OCI-LY1 (cell line): Measurements from ENCODE around the gene CETP.

ENCODE experiments used
- EZH2 ChIP-seq: fragments of 200-600 bp; sonication (generic), shearing (Covaris generic); IDR thresholded peaks from 2 replicates; pipeline ENCODE4 v1.8.0; 2017; ENCODE audit warnings: borderline replicate concordance, mixed run types, mild to moderate bottlenecking, antibody characterized with exemption, low read length, moderate library complexity, mixed read lengths
- TF ChIP-seq, protein P1 (sequence below): fragments of 200-600 bp; sonication (generic), shearing (Covaris generic); IDR thresholded peaks from 2 replicates; pipeline ENCODE4 v1.5.1; 2017; ENCODE audit warnings: mild to moderate bottlenecking, antibody characterized with exemption, low read length, moderate library complexity, mixed read lengths

DNA sequence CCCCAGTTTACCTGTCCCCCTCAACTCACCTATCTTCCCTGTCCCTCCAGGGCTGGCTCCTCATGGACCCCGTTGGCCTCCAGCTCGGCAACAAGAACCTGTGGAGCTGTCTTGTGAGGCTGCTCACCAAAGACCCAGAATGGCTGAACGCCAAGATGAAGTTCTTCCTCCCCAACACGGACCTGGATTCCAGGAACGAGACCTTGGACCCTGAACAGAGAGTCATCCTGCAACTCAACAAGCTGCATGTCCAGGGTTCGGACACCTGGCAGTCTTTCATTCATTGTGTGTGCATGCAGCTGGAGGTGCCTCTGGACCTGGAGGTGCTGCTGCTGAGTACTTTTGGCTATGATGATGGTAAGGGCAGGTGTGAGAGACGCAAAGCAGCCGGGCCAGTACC lies 58.9 kb downstream of the CETP start:
- TF ChIP-seq, protein P1, sequence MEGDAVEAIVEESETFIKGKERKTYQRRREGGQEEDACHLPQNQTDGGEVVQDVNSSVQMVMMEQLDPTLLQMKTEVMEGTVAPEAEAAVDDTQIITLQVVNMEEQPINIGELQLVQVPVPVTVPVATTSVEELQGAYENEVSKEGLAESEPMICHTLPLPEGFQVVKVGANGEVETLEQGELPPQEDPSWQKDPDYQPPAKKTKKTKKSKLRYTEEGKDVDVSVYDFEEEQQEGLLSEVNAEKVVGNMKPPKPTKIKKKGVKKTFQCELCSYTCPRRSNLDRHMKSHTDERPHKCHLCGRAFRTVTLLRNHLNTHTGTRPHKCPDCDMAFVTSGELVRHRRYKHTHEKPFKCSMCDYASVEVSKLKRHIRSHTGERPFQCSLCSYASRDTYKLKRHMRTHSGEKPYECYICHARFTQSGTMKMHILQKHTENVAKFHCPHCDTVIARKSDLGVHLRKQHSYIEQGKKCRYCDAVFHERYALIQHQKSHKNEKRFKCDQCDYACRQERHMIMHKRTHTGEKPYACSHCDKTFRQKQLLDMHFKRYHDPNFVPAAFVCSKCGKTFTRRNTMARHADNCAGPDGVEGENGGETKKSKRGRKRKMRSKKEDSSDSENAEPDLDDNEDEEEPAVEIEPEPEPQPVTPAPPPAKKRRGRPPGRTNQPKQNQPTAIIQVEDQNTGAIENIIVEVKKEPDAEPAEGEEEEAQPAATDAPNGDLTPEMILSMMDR, result no peak
- no peak for TF ChIP-seq EZH2
